ENCODE data around the gene KRT73.
A peak's percentile ranks its signal among the peaks of the same experiment; 100 is the strongest.

KRT73 gene

GRCh38 chr12:52641468-52641867 lies 23.1 kb upstream of the KRT73 start:
- H3K27me3 ChIP-seq, result peaks cover 0 to 23% of the 10 kb centered on the region in 2 donors
- H3K9me3 ChIP-seq, result no peaks in the 10 kb centered on the region
- intact Hi-C loops (cut with DNase I; ENCODE audit: low total_unique reads), result no loop called here
- DNase-seq, result no peak
- TF ChIP-seq, protein P1, sequence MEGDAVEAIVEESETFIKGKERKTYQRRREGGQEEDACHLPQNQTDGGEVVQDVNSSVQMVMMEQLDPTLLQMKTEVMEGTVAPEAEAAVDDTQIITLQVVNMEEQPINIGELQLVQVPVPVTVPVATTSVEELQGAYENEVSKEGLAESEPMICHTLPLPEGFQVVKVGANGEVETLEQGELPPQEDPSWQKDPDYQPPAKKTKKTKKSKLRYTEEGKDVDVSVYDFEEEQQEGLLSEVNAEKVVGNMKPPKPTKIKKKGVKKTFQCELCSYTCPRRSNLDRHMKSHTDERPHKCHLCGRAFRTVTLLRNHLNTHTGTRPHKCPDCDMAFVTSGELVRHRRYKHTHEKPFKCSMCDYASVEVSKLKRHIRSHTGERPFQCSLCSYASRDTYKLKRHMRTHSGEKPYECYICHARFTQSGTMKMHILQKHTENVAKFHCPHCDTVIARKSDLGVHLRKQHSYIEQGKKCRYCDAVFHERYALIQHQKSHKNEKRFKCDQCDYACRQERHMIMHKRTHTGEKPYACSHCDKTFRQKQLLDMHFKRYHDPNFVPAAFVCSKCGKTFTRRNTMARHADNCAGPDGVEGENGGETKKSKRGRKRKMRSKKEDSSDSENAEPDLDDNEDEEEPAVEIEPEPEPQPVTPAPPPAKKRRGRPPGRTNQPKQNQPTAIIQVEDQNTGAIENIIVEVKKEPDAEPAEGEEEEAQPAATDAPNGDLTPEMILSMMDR (IDR thresholded peaks at IDR 0.05), result no peak
- no peaks in the 10 kb centered on the region for H3K4me1 ChIP-seq
- H3K4me3 ChIP-seq, result no peak overlapping the region
- no peaks in the 10 kb centered on the region for H3K36me3 ChIP-seq
- H3K27ac ChIP-seq, result no peak overlapping the region

DNA sequence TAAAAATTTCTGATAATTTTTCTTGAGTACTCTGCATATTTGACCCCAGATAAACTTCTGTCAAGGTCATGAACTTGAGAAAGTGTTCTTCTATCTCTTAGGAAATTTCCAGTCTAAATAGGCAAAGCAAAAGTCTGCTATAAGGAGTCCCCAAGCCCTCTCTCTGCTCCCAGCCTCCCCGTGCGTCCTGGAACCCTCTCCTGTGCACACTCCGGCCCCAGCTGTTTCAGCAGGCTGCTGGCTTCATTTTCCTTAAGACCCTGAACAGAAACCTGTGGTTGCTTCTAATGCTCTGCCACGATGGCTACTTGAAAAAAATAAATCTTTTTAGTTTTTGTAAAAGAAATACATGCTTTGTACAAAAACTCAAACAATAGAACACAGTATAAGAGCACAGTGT lies 18.9 kb upstream of the KRT73 start:
- TF ChIP-seq, protein P1 (IDR thresholded peaks at IDR 0.05), result no peak
- Histone ChIP-seq H3K4me3 (no peak overlapping the region), H3K4me1 (peaks cover 0 to 3% (median 0%) of the 10 kb centered on the region in 4 donors), H3K36me3 (no peaks in the 10 kb centered on the region), H3K9me3 (no peaks in the 10 kb centered on the region), H3K27ac (no peak overlapping the region), H3K27me3 (peaks cover 0 to 7% of the 10 kb centered on the region in 2 donors)
- intact Hi-C loops (cut with DNase I; ENCODE audit: low total_unique reads), result no loop called here
- DNase-seq, result peak in 1 of 2 donors; percentile 21

DNA sequence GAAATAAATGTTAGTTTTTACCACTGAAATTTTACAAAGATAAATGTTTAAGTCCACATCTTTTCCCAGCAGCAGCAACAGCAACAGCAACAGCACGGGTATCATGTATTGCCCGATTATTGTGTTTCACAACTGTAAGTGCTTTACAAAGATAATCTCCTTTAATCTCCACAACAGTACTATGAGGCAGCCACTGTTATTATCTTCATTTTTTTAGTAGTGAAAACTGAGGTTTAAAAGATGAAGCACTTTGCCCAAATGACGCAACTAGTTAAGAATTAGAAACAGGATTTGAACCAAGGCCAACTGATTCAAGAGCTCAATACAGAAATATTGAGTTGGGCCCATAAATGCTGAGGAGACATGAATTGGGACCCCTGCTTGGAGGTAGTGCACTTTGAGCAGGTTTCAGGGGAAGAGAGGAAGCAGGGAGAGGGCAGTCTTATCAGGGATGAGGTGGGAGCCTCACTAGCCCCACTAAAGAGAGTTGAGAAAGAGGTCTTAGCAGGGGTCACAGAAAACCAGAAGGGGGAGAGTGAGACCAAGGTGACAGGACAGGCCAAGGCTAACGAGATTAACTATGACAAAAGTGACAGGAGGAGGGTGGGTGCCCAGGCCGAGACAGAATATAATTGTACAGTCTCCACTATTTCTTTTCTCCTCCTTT lies 18.4 kb upstream of the KRT73 start:
- peaks cover 0 to 4% of the 10 kb centered on the region in 2 donors for H3K27me3 ChIP-seq
- H3K36me3 ChIP-seq, result no peaks in the 10 kb centered on the region
- no peak overlapping the region for H3K4me3 ChIP-seq
- no peaks in the 10 kb centered on the region for H3K9me3 ChIP-seq
- TF ChIP-seq, protein P1 (IDR thresholded peaks at IDR 0.05), result no peak
- H3K27ac ChIP-seq, result no peak overlapping the region
- DNase-seq, result peak in 1 of 2 donors; percentile 6
- intact Hi-C loops (cut with DNase I; ENCODE audit: low total_unique reads), result no loop called here
- peaks cover 0 to 3% (median 0%) of the 10 kb centered on the region in 4 donors for H3K4me1 ChIP-seq

DNA sequence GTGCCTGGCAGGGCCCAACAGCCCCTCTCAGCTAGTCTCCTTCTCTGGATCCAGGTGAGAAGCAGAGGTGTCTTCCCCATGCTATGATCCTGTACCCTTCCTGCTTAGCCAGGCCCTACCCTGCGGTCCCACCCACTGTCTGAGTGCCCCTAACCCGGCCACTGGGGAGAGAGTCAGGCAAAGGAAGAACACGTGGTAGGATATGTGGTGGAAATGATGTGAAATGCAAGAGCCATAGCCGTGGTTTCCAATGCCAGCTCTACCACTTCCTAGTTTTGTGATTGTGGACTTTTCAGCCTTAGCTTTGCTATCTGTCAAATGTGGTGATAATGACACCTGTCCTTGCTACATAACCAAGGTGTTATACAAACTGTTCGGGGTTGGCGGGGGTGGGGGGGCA lies 17.8 kb upstream of the KRT73 start:
- H3K36me3 ChIP-seq, result no peaks in the 10 kb centered on the region
- TF ChIP-seq, protein P1 (IDR thresholded peaks at IDR 0.05), result no peak
- intact Hi-C loops (cut with DNase I; ENCODE audit: low total_unique reads), result no loop called here
- H3K4me1 ChIP-seq, result peaks cover 0 to 3% (median 0%) of the 10 kb centered on the region in 4 donors
- no peak overlapping the region for H3K4me3 ChIP-seq
- no peak overlapping the region for H3K27ac ChIP-seq
- peak in 1 of 2 donors; percentile 28 for DNase-seq
- H3K9me3 ChIP-seq, result no peaks in the 10 kb centered on the region
- H3K27me3 ChIP-seq, result peaks cover 0 to 2% of the 10 kb centered on the region in 2 donors

GRCh38 chr12:52634266-52635056 lies 16.1 kb upstream of the KRT73 start:
- intact Hi-C loops (cut with DNase I; ENCODE audit: low total_unique reads), result no loop called here
- no peak overlapping the region for H3K27ac ChIP-seq
- peaks cover 0 to 13% of the 10 kb centered on the region in 2 donors for H3K27me3 ChIP-seq

More at GRCh38 chr12:52634266-52635056, 16.1 kb upstream of the KRT73 start:
- Histone ChIP-seq H3K4me1 (peaks cover 0 to 3% (median 0%) of the 10 kb centered on the region in 4 donors), H3K9me3 (no peaks in the 10 kb centered on the region), H3K36me3 (no peaks in the 10 kb centered on the region), H3K4me3 (no peak overlapping the region)
- DNase-seq, result peak in 1 of 2 donors; percentile 61
- TF ChIP-seq, protein P1 (IDR thresholded peaks at IDR 0.05), result no peak
